Measurements from ENCODE around the gene IFT81. TPM values are rescaled to one million over a fixed set of nuclear protein-coding genes. Genes with fewer than 3 reads are reported as not detected.

Gene IFT81
- total and polyA plus RNA-seq, 2 experiments from 2014 or later: 17.5 to 22.3 TPM

DNA sequence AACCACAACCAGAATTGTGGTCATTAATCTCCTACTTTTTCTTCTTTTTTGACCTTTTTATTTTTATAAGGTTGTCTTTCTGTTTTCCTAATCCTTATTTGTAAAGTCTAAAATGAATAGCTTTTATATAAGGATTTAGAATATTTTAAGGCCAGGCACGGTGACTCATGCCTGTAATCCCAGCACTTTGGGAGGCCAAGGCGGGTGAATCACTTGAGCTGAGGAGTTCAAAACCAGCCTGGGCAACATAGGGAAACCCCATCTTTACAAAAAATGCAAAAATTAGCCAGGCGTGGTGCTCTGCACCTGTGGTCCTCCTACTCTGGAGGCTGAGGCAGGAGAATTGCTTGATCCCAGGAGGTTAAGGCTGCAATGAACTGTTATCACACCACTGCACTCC lies 55.1 kb downstream of the IFT81 start:
- no peaks in the 10 kb centered on the region for H3F3A ChIP-seq (replicated peaks; ENCODE audit: low read depth)
- H3K36me3 Mint-ChIP-seq (ENCODE audit: low read depth): peaks cover 3% of the 10 kb centered on the region; the same call in 1 of the 3 replicates
- H3K36me3 ChIP-seq (ENCODE audit: insufficient read depth): no peaks in the 10 kb centered on the region
- no peak overlapping the region for H3K4me3 ChIP-seq
- H4K20me1 ChIP-seq (replicated peaks; ENCODE audit: insufficient read depth): no peaks in the 10 kb centered on the region
- TF ChIP-seq ZNF331 (CRISPR knock-in tag; IDR thresholded peaks at IDR 0.05; ENCODE audit: low read depth) (no peak), EZH2phosphoT487 (IDR thresholded peaks at IDR 0.05; ENCODE audit: unreplicated experiment) (no peak), POLR2AphosphoS5 (IDR thresholded peaks at IDR 0.05; ENCODE audit: low read depth) (no peak), ETS1 (IDR thresholded peaks at IDR 0.05) (no peak), NANOG (IDR thresholded peaks at IDR 0.05; ENCODE audit: borderline replicate concordance) (no peak), CREB1 (CRISPR knock-in tag; IDR thresholded peaks at IDR 0.05; ENCODE audit: low read depth) (no peak), JUNB (IDR thresholded peaks at IDR 0.05; ENCODE audit: unreplicated experiment) (no peak), EZH2 (IDR thresholded peaks at IDR 0.05; ENCODE audit: low read depth, unreplicated experiment) (no peak)
- TF ChIP-seq, protein P1, sequence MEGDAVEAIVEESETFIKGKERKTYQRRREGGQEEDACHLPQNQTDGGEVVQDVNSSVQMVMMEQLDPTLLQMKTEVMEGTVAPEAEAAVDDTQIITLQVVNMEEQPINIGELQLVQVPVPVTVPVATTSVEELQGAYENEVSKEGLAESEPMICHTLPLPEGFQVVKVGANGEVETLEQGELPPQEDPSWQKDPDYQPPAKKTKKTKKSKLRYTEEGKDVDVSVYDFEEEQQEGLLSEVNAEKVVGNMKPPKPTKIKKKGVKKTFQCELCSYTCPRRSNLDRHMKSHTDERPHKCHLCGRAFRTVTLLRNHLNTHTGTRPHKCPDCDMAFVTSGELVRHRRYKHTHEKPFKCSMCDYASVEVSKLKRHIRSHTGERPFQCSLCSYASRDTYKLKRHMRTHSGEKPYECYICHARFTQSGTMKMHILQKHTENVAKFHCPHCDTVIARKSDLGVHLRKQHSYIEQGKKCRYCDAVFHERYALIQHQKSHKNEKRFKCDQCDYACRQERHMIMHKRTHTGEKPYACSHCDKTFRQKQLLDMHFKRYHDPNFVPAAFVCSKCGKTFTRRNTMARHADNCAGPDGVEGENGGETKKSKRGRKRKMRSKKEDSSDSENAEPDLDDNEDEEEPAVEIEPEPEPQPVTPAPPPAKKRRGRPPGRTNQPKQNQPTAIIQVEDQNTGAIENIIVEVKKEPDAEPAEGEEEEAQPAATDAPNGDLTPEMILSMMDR (conservative IDR thresholded peaks at IDR 0.05; ENCODE audit: low read depth in 2 of 2): no peak
- TF ChIP-seq, protein P2, sequence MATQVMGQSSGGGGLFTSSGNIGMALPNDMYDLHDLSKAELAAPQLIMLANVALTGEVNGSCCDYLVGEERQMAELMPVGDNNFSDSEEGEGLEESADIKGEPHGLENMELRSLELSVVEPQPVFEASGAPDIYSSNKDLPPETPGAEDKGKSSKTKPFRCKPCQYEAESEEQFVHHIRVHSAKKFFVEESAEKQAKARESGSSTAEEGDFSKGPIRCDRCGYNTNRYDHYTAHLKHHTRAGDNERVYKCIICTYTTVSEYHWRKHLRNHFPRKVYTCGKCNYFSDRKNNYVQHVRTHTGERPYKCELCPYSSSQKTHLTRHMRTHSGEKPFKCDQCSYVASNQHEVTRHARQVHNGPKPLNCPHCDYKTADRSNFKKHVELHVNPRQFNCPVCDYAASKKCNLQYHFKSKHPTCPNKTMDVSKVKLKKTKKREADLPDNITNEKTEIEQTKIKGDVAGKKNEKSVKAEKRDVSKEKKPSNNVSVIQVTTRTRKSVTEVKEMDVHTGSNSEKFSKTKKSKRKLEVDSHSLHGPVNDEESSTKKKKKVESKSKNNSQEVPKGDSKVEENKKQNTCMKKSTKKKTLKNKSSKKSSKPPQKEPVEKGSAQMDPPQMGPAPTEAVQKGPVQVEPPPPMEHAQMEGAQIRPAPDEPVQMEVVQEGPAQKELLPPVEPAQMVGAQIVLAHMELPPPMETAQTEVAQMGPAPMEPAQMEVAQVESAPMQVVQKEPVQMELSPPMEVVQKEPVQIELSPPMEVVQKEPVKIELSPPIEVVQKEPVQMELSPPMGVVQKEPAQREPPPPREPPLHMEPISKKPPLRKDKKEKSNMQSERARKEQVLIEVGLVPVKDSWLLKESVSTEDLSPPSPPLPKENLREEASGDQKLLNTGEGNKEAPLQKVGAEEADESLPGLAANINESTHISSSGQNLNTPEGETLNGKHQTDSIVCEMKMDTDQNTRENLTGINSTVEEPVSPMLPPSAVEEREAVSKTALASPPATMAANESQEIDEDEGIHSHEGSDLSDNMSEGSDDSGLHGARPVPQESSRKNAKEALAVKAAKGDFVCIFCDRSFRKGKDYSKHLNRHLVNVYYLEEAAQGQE (IDR thresholded peaks at IDR 0.05; ENCODE audit: unreplicated experiment): no peak
- ATAC-seq (no peak), DNase-seq (ENCODE audit: low spot score) (no peak)
- no peaks in the 10 kb centered on the region for H3K27me3 ChIP-seq (ENCODE audit: insufficient read depth)
- no peak overlapping the region for H2AFZ ChIP-seq
- H3K4me3 Mint-ChIP-seq: no peak overlapping the region
- no peaks in the 10 kb centered on the region for H3K79me2 ChIP-seq (replicated peaks; ENCODE audit: insufficient read depth)
- no peak overlapping the region for H3K27ac Mint-ChIP-seq
- H3K4me1 ChIP-seq (ENCODE audit: insufficient read depth): no peaks in the 10 kb centered on the region
- H3K4me2 ChIP-seq: no peak overlapping the region
- H3K9me3 Mint-ChIP-seq: no peaks in the 10 kb centered on the region; the same call in 2 of the 3 replicates
- no peak overlapping the region for H3K27ac ChIP-seq (ENCODE audit: low read depth)
- H3K4me1 Mint-ChIP-seq: no peaks in the 10 kb centered on the region
- H3K27me3 Mint-ChIP-seq (ENCODE audit: insufficient read depth, low read depth, poor library complexity): peaks cover 2% of the 10 kb centered on the region
- H3K9me2 ChIP-seq (ENCODE audit: insufficient read depth): 0 out of 2 replicates have a peak, but pooled peaks cover 4% of the 10 kb centered on the region

All from GM23338 (cell line).